HG03103 (cell line): ENCODE measurements around the gene DGKQ.

Experiments
- ATAC-seq: cut with Tn5 transposase; IDR thresholded peaks from one replicate; pipeline ENCODE4 v1.9.1; 2021; ENCODE audit warnings: low read depth; ENCODE audit not compliant: unreplicated experiment

The DGKQ gene

GRCh38 chr4:910366-911091 lies 62.8 kb downstream of the DGKQ start:
- no peak for ATAC-seq

GRCh38 chr4:909821-910220 lies 63.5 kb downstream of the DGKQ start:
- no peak for ATAC-seq

GRCh38 chr4:909131-909571 lies 64.2 kb downstream of the DGKQ start:
- ATAC-seq, result no peak
